Omental fat pad (tissue), 4 donors: ENCODE data around the gene PRKRA. TPM values are rescaled to one million over a fixed set of nuclear protein-coding genes. Genes with fewer than 3 reads are reported as not detected.

Source experiments
- ATAC-seq: fragments of 150-250 bp; one replicate; pipeline ENCODE4 v1.9.1; 2016; ENCODE audit warnings: mild to moderate bottlenecking, moderate library complexity; ENCODE audit not compliant: low FRiP score
- DNase-seq: peaks from one replicate; pipeline ENCODE4 v3.0.0-alpha.2; 2019; ENCODE audit warnings: low spot score
- total RNA-seq, 4 donors: library from RNA; depleted of rRNA; stranded (reverse); fragments of >200 nt; gene quantifications; one replicate each; pipeline ENCODE4 v1.1.0, GENCODE V29; 2016
- TF ChIP-seq, protein P1 (sequence below), 3 donors: fragments of 450-650 bp; IDR thresholded peaks; one replicate each; pipeline ENCODE4 v1.5.1; 2016 to 2017; ENCODE audit warnings: antibody characterized with exemption in 3 of 3, mild to moderate bottlenecking in 3 of 3, moderate library complexity in 2 of 3

The PRKRA gene
- total RNA-seq, 4 donors from 2014 or later: 50.7 to 67.4 (median 60.4) TPM

DNA sequence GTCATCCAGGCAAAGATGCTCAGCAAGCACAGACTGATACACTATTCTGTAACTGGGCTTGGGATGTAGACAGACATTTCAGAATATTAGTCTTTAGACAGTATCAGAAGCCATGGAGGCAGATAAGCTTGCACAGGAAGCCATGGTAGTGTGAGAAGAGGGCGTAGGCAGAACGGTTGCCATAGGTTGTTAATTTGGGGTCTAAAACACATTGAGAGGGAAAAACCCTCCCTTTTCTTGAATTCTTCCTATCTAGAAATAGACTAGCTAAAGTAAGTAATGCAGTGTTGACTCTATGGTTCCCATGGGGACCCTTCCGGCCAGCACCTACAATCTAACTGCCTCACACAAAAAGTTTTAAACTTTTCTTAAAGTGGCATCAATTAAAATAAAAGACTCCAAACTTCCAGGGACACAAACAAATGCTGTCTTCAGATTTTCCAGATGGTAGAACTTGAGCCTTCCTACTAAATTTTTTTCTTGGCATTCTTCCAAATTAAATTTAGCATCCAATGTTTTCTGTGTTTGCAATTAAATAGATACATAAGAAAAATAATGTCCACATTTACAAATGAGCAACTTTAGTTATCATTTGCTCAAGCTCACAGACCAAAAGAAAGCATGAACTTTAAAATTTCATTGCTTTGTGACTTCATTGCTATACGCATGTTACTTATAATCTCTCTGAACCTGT lies 1.9 kb downstream of the PRKRA start:
- no peak for ATAC-seq

DNA sequence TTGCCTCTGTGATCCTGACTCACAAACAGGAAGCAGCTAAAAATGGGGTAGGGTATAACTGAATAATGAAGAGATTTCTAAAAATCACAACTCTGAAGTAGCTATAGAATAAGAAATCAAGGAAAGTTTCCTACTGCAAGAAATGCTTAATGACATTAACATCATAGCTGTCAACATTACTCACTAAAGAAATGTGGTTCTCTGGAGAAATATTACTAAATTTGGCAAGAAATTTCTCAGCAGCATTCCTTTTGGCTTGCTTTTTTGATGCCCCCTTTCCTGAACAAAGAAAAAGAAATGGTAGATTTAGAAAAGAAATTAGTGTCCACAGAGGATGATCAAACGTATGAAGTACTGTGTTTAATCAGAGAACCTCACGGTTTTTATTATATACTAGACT lies 9.5 kb downstream of the PRKRA start:
- DNase-seq (no peak), ATAC-seq (no peak)
- TF ChIP-seq, protein P1, sequence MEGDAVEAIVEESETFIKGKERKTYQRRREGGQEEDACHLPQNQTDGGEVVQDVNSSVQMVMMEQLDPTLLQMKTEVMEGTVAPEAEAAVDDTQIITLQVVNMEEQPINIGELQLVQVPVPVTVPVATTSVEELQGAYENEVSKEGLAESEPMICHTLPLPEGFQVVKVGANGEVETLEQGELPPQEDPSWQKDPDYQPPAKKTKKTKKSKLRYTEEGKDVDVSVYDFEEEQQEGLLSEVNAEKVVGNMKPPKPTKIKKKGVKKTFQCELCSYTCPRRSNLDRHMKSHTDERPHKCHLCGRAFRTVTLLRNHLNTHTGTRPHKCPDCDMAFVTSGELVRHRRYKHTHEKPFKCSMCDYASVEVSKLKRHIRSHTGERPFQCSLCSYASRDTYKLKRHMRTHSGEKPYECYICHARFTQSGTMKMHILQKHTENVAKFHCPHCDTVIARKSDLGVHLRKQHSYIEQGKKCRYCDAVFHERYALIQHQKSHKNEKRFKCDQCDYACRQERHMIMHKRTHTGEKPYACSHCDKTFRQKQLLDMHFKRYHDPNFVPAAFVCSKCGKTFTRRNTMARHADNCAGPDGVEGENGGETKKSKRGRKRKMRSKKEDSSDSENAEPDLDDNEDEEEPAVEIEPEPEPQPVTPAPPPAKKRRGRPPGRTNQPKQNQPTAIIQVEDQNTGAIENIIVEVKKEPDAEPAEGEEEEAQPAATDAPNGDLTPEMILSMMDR (IDR thresholded peaks at IDR 0.05): no peak

More for the DNA sequence above, 1.9 kb downstream of the PRKRA start:
- TF ChIP-seq, protein P1 (IDR thresholded peaks at IDR 0.05): no peak
- no peak for DNase-seq

DNA sequence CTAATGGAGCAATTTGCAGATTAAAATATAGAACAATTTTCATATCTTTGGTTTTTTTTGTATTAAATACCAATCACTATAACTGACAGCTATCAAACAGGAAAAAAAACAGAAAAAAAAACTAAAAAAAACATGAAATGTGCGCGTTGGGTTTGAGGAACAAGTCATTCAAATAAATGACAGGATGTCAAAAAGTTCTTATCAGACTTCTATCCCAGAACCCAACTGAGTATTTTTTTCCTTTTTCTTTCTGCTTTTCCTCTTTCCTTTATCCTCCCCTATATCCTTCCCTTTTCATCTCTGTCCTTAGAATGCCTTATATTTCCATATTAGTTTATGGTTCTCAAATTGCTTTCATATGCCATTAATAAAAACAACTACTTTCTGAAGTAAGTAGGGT lies 14.3 kb downstream of the PRKRA start:
- no peak for ATAC-seq
- TF ChIP-seq, protein P1 (IDR thresholded peaks at IDR 0.05): no peak
- no peak for DNase-seq

DNA sequence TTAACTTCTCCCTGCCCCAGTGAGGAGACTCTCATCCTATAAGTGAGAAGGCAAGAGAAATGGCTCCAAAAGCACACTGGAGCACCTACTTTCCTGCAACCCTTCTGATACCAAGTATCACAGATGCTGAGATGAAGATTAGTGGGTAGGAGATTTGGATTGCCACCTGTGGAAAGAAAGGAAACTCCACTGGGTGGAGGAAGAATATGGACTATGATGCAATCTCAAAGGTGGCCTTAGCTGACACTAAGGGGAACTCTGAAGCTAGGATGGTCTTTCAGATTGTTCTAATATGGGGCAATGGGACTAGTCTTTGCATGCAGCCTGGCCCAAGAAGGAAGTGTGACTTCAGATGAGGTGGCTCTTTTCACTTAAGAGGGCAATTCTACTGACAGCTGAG lies 21.6 kb downstream of the PRKRA start:
- ATAC-seq (no peak), DNase-seq (no peak)
- TF ChIP-seq, protein P1 (IDR thresholded peaks at IDR 0.05): no peak

DNA sequence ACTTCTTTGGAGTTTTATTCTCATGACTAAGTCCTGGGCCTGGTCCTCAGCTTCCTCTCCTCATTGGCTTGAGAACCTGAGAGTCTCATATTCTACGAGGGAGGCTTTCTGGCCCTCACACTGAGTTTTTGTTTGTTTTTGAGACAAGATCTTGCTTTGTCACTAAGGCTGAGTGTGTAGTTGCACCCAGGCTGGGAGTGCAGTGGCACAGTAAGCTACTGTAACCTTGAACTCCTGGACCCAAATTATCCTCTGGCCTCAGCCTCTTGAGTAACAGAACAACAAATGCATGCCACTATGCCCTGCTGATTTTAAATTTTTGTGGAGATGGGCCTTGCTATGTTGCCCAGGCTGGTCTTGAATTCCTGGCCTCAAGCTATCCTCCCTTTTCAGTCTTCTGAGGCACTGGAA lies 22.6 kb downstream of the PRKRA start:
- DNase-seq (no peak), ATAC-seq (no peak)
- TF ChIP-seq, protein P1 (IDR thresholded peaks at IDR 0.05): no peak

DNA sequence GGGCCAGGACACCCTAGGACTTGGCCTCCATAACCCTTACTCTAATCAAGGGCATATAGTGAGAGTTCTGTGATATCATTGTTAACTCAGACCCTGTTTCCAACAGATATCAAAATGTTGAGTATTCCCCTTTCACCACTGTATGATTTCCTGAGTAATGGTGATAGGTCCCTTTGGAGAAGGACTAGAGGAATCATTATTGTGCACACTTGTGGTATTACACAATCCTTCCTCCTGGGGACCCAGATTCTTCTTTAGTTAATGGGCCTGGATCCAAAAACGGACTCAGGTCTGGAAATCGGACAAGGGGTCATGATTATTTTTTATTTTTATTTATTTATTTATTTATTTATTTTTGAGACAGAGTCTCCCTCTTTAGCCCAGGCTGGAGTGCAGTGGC lies 23.5 kb downstream of the PRKRA start:
- ATAC-seq (no peak), DNase-seq (no peak)
- TF ChIP-seq, protein P1 (IDR thresholded peaks at IDR 0.05): no peak

DNA sequence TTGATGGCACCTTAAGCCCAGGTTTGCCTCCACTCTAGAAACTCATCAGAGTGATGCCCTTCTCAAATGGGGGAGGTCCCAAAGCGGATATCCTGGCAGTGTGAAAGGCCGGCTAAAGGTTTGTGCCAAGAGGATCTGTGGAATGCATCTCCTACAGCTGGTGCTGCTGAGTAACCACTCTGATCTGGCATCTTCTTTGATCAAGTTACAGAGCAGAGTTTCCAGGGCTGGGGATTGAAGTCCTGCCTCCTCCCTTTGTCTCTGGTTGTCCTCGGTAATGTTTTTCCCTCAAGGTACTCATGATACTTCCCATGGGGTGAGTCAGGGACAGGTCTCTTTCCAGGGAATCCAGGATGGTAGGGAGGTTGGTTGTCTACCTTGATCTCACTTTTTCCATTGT lies 24.6 kb downstream of the PRKRA start:
- DNase-seq (no peak), ATAC-seq (no peak)
- TF ChIP-seq, protein P1 (IDR thresholded peaks at IDR 0.05): no peak
